Stimulated activated naive CD4-positive, alpha-beta T cell treated with Interleukin-2 at 50 U/mL for 16 hours (primary cell): ENCODE results near the gene ADAMTS19.

Experiments
- DNase-seq: peaks from one replicate; lab custom pipeline; 2025; lab: John Stamatoyannopoulos, UW

ADAMTS19 gene

DNA sequence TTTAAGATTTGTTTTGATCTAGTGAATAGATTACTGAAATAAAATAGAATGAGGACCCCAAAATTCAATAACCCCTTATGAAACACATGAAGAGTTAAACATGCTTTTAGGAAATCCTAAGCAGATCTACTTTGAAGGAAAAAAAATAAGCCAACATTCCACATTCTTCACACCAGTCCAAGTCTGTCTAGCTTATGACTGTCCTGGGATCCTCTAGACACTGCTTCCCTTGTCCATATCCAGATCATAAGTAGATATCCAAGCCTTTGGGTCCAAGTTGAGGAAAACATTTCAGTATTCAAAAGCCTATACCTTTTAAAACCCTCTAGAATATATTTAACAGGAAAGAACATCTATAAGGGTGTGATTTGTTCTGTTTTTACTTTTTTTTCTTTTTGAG is 228.9 kb downstream of the ADAMTS19 start:
- DNase-seq = no peak

DNA sequence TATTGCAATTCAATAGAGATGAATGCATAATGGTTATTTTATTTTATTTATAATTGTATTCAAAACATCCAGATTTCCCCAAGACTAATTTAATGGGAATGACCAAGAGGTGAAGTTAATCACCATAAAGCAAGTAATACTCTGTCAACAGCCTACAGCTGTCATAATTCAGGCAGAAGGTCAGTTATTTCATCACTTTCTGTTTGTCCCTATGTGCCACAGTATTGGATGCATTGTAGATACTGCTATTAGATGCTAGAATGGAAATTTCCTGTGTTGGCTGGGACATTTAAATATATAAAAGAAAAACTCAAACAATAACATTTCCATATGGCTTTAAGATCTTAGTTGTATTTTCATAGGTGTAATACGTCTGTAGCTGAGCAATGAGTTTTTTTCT is 231.1 kb downstream of the ADAMTS19 start:
- no peak for DNase-seq

DNA sequence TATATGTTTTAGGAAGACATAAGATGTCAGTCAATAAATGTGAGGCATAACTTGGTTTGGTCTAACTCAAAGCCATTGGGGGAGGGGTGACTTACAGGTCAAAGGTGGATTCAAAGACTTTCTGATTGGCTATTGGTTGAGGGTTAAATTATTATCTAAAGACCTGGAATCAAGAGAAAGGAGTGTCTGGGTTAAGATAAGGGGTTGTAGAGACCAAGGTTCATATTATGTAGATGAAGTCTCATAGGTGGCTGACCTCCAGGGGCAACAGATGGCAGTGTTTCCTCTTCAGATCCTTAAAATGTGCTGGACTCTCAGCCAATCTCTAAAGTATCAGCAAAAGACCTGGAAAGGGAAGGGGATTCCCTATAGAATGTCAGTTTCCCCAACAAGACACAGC is 236.5 kb downstream of the ADAMTS19 start:
- DNase-seq = no peak

DNA sequence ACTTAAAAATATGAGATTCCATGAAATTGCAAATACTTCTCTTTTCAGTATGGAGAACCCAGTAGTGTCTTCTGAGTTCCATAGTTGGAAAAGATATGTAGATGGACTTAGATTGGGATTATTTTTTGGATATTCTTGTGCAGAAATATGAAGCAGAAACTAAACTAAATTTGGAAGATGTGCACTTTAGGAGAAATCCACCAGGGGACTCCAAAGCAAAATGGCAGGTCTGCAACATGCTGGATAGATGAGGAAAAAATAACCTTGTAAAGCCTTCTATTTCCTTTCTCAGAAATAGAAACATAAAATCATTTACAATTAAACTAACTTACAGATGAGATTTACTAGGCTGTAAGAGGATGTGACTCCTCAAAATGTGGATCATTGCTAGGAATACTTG is 238.6 kb downstream of the ADAMTS19 start:
- no peak for DNase-seq

DNA sequence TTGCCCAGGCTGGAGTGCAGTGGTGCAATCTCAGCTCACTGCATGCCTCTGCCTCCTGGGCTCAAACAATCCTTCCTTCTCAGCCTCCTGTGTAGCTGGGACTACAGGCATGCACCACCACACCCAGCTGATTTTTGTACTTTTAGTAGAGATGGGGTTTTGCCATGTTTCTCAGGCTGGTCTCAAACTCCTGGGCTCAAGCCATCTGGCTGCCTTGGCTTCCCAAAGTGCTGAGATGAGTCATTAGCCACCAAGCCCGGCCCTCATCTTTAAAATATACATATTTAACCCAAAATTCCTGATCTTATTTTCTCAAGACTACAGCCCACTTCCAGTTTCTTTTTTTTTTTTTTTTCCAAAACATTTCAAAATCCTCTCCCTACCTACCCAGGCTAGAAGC is 256.1 kb downstream of the ADAMTS19 start:
- DNase-seq = no peak

DNA sequence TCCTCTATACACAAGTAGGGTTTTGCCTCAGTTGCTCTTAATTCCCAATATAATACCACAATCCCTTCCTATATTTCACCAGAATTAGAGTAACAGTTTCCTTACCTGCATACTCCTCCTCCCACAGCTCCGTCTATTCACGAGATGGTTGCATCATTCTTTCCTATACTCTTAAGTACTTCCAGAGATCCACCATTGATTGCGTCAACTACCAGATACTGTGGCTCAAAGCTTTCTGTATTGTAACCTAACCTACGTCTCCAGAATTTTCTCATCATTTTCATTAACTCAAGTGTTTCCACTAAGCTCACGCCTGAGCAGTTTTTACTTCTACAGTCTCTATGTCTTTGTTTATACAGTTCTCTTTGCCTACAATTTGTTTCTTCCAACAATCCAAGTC is 256.6 kb downstream of the ADAMTS19 start:
- no peak for DNase-seq

DNA sequence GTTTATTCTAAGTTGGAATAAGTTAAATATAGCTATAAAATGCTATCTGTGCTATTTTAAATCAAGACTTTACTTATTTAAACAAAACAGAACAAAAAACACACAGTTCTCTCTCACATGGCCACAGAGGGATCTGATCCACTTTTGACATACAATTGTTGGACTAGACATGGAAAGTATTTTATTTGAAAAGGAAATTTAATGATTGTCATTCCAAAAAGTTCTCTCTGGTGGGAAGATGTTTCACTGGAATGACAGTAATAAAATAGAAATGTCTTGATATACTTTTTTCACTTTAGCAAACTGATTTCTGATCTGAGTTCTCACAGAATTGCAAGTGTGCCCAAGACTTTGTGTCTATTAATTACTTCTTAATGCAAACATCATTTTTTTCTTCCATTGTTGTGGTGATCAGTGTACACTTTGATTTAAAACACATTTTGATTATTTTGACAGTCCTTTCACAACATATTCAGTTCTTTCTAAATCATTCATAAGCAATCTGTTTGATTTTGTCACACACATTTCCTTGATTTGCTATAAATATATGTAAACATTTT is 257.7 kb downstream of the ADAMTS19 start:
- no peak for DNase-seq

DNA sequence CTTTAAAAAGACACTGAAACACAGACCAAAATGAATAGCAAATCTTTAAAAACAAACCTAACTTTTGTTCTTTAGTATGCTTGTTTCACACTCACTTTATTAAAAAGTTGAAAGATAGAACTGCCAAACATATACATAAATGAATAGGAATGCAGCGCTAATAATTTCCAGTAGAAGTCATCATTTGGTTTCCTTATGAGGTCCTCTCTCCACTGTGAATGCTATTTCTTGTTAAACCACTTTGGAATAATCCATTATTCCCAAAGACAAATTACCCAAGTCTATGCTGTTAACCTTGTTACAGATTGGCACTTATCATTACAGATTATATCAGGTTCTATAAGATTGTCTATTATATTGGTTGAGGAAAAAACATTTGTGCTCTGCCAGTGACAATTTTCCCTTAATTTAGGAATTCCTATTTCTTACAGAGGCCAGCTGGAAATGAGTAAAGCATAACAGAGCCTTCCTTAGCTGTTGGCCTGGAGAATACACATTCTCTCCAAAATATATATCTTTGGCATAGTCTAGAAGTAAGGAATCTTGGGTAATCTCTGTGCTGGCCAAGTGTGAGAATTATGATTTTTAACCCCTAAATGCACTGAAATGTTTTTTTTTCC is 258.5 kb downstream of the ADAMTS19 start:
- DNase-seq = no peak

DNA sequence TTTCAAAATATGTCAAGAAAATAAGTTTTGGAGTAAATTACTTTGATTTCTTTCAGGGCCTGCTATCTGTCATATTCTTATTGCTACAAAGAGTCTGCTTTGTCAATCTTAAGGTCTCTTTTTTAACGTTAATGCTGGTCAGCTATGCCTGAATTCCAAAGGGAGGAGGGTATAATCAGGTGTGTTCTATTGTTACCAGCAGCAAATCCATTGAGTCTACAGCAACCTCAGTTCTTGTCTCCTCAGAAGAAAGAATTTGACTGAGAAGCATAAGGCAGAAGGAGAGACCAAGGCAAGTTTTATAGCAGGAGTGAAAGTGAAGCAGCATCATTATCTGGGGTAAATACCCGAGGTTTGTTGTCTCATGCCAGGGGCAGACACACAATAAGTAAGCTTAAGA is 264.1 kb downstream of the ADAMTS19 start:
- DNase-seq = no peak

DNA sequence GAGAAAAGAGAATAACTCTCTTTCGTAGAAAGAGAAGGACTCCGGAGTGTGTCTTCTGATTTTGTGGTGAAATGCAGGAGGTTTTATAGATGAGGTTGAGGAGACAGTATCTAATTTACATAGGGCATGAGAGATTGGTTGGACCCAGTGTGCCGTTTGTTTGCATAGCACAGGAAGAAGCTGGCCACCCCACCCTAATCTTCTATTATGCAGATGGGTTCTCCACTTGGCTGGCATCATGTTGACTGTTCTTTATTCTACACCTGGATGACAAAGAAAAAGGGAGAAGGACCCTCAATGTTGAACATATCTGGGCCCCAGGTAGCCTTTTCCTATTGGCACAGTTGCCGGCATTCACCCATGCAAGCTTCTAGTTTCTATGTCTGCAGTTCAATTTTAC is 264.5 kb downstream of the ADAMTS19 start:
- no peak for DNase-seq

DNA sequence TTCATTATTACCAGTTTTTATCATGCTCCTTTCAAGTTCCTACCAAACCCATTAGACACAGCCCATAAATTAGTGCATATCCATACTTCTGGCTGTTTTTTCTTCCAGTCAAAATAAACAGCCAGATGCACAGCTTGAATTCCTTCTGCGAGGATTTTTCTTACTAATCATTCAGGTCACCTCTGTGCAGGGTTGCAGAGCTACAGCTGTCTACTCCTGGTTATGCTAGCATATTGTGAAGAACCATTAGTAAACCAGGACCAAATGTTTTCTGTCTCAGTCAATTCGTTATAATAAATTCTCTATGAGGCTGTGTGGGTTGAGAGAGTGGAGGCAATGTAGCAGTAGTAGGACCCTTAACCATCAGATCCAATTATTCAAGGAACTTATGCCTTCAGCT is 279.7 kb downstream of the ADAMTS19 start:
- DNase-seq = no peak

DNA sequence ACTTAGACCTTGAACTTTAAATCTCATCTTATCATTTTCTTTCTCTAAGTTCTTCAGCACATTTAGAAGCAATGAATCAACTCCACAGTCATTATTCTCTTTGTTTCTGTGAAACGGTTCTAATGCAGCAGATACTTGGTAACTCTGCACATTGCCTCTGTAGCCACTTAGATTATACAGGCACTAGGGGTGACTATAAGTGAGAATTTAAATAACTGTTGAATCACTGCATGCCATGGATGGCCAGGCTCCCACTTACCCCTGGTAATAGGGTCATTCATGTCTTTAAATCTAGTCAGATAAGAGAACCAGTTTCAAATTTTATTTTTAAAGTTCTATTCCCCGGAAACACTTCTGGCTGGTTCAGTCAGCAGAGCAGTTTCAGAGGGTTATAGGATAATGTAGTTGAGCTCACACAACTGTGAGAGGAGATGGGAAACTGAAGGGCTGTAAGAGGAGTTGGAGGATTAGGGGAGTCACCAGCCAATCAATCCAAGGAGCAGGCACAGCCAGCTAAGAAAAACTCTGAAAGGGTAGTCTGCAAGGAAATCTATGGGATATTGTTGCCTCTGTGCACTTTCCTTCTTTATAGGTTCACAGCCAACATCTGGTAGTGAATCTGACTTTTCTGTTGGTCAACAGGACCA is 283.6 kb downstream of the ADAMTS19 start:
- DNase-seq = no peak

DNA sequence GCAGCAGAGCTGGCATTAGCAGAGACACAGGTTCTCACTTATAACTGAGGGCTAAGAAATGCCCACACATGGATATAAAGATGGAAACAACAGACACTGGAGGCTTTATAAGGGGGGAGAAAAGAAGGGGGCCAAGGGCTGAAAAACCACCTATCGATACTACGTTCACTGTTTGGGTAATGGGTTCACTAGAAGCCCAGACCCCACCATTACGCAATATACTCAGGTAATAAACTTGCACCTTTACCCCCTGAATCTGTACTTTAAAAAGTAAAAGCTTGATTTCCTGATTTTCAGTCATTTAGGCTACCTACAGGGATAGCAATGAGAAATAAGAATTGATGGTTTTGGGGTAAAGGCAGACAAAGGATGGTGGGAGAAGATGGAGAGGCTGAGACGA is 285.9 kb downstream of the ADAMTS19 start:
- DNase-seq = no peak

DNA sequence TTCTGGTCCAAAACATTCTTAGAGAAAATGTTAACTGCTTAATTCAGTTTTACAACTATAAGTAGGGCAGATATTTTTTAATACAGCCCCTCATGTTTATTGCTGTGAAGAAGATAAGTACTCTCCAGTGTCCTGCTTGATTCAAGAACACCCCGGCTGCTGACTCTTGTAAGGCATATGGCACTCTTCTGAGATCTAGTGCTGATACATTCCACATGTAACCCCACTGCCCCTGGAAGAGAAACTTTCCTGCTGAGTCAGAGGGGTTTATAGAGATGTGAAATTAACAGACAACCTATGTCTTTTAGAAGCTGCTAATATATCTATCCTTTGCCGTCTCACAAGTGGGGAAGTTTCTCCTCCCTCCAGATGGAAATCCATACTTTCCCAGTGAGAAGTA is 286.8 kb downstream of the ADAMTS19 start:
- no peak for DNase-seq

DNA sequence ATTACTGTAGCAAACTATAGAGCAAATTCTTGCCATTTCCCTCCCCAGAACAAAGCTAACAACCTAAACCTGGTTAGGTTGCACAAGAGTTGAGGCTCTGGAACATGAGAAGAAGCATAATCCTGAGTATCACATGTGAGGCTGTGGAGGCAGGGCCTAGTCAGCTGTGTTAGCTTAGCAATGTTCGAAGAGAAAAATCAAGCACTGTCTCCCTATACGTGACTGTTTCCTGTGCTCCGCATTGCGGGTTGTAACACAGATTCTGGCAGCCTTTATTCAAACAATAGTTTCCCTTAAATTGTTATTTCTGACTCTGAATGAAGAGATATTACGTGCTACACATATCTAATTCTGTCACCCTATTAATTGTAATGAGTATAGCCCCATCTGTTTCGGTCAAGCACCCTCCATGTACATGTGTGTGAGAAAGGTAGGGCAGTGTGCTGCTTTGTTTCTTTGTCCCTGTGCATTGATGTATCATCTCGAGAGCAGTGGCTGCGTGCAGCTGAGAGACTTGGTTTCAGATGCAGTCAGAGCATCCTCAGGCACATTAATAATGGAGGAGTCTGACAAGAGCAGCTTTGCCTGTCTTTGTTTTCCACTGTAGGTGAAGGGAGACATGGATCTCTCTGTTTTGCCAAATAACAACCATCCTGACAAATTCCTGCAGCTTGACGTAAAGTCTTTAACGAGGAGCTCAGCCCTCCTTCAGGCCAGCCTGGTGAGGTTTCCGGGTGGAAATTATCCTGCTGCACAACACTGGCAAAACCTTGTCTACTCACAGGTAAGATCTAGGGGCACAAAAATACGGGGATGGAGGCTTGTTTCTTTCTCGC is 287.7 kb downstream of the ADAMTS19 start, which contains the start of gene MINAR2:
Gene MINAR2 (plus strand): TSS at position 523 of the 836 bp plus-strand sequence. CDS start 97 bp downstream, at position 620.
- DNase-seq = no peak

DNA sequence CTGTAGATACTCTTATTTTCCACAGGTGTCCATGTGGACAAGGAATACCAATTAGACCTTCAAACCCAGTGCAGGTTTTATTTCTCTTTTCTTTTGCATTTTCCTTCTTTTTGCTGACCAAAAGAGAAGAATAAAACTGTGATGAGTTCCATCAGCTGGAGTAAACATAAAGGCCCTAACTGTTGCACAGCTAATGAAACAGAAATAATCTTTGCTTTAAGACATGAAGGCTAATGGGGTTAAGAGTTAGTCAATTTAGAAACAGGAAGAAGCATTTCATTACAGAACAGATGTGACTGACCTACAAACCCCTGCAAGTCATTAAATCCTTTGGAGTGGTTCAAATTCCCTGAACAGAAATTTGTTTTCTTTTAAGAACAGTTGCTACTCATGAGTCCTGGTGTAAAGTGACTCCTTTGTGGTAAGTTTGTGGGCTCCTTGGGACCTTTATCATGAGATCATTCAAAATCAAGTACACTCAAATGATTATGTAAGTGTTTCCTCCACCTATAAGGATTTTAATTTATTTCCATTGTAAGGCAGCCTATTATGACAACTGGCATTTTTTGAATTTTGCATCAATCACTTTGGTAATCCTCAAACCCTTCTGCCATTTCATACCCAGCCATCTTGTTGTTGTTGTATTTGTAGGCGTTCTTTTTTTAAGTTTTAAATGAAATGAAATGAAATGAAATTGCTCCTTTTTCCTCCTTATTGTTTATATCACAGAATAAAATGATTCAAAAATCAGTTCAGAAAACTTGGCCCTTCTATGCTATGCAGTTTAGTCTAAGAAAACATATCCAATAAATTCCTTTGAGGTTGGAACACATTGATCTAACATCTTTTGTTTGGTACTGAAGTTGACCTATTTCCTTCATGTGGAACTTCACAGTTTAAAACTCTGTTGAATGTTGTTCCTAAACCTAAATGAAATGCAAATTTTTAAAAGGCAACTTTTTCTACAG is 289.1 kb downstream of the ADAMTS19 start:
- DNase-seq = no peak

DNA sequence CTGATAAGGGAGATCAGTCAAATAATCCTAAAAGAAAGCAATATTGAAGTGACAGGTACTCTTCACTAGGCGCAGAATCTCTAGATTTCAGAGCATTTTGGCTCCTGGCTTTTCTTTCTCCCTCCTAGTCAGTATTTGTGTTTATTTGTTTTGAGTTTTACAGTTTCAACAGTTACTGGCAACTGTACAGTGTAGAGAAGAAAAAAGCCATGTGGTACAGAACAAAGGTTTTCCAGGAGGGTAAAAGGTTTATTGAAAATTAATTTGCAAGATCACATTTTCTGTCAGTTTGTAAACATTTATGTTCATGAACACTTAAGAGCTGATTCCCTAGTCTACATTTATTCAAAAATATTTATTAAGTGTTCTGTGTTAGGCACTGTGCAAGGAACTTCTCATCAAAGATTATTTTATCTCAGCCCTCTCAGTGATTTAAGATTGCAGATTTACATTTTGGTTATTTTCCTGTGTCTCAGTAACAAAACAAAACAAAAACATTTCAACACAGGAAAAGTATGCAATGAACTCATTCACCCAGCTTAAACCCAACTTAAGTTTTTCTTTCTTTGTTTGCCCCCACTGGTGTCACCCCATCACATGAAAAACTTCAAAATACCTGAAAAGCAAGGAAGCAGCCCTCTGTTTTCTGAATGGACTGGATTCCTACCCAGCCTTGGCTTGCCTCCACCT is 300.7 kb downstream of the ADAMTS19 start:
- no peak for DNase-seq

DNA sequence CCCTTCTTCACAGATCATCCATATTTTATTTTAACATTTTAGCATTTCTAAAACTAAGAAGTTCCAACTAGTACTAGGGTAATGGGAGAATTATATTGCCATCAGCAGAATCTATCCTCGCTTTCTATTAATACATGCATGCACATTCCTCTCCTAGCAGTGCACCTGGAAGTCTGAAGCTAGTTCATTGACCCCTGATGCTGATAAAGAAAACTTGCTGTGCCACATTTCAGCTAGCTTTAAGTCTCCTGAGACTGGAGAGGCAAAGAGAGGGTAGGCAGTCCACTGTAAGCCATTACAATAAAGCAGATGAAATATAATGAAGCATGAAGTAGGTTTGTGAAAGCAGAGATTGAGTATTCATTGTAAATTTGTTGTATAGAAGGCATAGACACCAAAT is 303.6 kb downstream of the ADAMTS19 start:
- DNase-seq = no peak

DNA sequence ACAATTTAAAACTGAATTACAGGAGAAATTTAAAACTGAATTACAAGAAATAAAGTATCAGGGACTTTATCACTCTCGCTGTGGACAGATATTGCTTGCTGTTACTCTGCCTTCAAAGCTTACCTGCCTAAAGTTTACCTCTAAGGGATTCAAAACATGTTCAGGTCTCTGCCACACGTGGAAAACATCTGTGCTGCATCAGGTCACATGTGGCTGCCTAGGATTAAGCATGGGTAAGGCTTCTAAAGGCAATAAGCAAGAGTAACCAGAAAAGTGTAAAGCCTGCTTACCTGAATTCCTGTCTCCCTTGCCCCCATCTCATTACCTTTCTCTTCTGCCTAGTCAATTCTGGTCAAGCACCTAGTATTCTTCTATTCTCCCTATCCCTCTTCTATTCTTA is 306.7 kb downstream of the ADAMTS19 start:
- no peak for DNase-seq

DNA sequence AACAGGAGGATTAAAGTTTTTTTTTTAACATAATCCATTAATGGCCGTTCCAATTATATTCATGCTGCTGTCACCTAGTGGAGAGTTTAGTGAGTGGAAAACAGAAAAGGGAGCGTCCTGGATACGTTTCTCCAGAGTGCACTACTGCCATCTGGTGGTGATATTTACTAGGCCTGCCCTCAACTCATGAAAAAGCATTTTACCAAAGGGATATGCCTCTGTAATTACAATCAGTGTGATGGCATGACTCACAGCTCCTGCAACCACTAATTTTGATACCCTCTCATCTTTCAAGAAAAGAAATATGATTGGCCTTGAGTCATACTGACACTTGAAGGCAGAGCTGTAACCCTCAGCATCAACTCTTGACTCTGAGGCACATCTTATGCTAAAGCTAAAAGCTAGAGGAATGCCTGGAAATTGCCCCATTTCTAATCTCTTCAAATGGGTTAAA is 307.9 kb downstream of the ADAMTS19 start:
- peak; percentile 47 for DNase-seq

DNA sequence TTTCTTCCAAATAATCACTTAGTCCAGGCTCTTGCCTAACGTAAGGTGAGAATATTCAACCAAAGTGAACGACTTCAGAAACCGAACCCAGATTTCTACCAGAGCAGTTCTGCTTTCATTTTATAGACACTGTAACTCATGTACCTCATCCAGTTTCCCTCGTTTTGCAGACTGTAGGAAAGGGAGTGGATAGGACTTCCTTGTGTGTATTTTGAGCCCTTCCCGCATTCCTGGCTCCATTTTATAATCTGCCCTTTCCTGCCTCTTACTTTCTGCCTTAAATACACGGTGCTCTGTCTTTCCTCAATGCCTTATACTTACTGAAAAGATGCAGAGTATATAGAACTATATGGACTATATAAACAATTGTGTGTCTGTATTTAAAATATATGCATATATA is 308.6 kb downstream of the ADAMTS19 start:
- DNase-seq = no peak
